CD4-positive, alpha-beta T cell treated with Interleukin-10 for 1 hour (primary cell): ENCODE measurements around the gene MCFD2.

Source experiments
- DNase-seq: peaks from one replicate; pipeline ENCODE4 v3.0.0-alpha.2; 2020

The MCFD2 gene

GRCh38 chr2:46915281-46915810 is at the start of gene MCFD2:
Gene MCFD2 (minus strand): TSS chr2:46915806. CDS start chr2:46909171, 6,635 bp downstream.
- no peak for DNase-seq

- no peak for DNase-seq
Observed at GRCh38 chr2:46964835-46965560, 49.4 kb upstream of the MCFD2 start.

GRCh38 chr2:46963941-46964673 is 48.5 kb upstream of the MCFD2 start:
- DNase-seq, result no peak

GRCh38 chr2:46963210-46963609 is 47.6 kb upstream of the MCFD2 start:
- no peak for DNase-seq

- no peak for DNase-seq
Observed at GRCh38 chr2:46962751-46963150, 47.1 kb upstream of the MCFD2 start.

- no peak for DNase-seq
Observed at GRCh38 chr2:46960618-46961017, 45.0 kb upstream of the MCFD2 start.

- DNase-seq, result no peak
Observed at GRCh38 chr2:46958431-46959017, 42.9 kb upstream of the MCFD2 start.

- DNase-seq, result no peak
Observed at GRCh38 chr2:46956981-46957531, 41.5 kb upstream of the MCFD2 start.

GRCh38 chr2:46955764-46956163 is 40.2 kb upstream of the MCFD2 start:
- no peak for DNase-seq

- DNase-seq, result no peak
Observed at GRCh38 chr2:46954951-46955571, 39.5 kb upstream of the MCFD2 start.

GRCh38 chr2:46952171-46952570 is 36.6 kb upstream of the MCFD2 start:
- no peak for DNase-seq

- no peak for DNase-seq
Observed at GRCh38 chr2:46951290-46952064, 35.9 kb upstream of the MCFD2 start.

- no peak for DNase-seq
Observed at GRCh38 chr2:46950314-46950713, 34.7 kb upstream of the MCFD2 start.

GRCh38 chr2:46947841-46948240 is 32.2 kb upstream of the MCFD2 start:
- no peak for DNase-seq

GRCh38 chr2:46945671-46946070 is 30.1 kb upstream of the MCFD2 start:
- DNase-seq, result no peak

- DNase-seq, result peak; percentile 87
Observed at GRCh38 chr2:46943881-46944798, 28.5 kb upstream of the MCFD2 start.

GRCh38 chr2:46942891-46943626 is 27.5 kb upstream of the MCFD2 start:
- no peak for DNase-seq

- DNase-seq, result peak; percentile 86
Observed at GRCh38 chr2:46942143-46942526, 26.5 kb upstream of the MCFD2 start.

- no peak for DNase-seq
Observed at GRCh38 chr2:46939626-46940359, 24.2 kb upstream of the MCFD2 start.

GRCh38 chr2:46937471-46937901 is 21.9 kb upstream of the MCFD2 start:
- DNase-seq, result peak; percentile 41
